Embryonic facial prominence (tissue), 1 donor: ENCODE data around the gene PARD6G.
"Not testable (repeated sequence)": the region's sequence is repeated elsewhere in the genome, so short reads cannot be mapped to it uniquely, and the experiment has no call there.

Source experiments
- DNase-seq: peaks from one replicate; pipeline ENCODE4 v3.0.0-alpha.2; 2016; ENCODE audit errors: extremely low spot score

PARD6G gene

GRCh38 chr18:80241919-80242777 lies 5.2 kb downstream of the PARD6G start:
- DNase-seq: no peak

- DNase-seq: no peak
Measured at GRCh38 chr18:80239830-80240229, 7.5 kb downstream of the PARD6G start.

GRCh38 chr18:80238651-80239260 lies 8.6 kb downstream of the PARD6G start:
- DNase-seq: no peak

- not testable (repeated sequence) for DNase-seq
Measured at GRCh38 chr18:80237519-80237918, 9.8 kb downstream of the PARD6G start.

- no peak for DNase-seq
Measured at GRCh38 chr18:80234398-80234797, 12.9 kb downstream of the PARD6G start.

- no peak for DNase-seq
Measured at GRCh38 chr18:80233899-80234298, 13.4 kb downstream of the PARD6G start.

- no peak for DNase-seq
Measured at GRCh38 chr18:80233201-80233835, 14.0 kb downstream of the PARD6G start.

GRCh38 chr18:80232710-80233109 lies 14.6 kb downstream of the PARD6G start:
- no peak for DNase-seq

GRCh38 chr18:80232030-80232429 lies 15.3 kb downstream of the PARD6G start:
- no peak for DNase-seq

GRCh38 chr18:80231616-80232015 lies 15.7 kb downstream of the PARD6G start:
- no peak for DNase-seq

- DNase-seq: no peak
Measured at GRCh38 chr18:80231151-80231550, 16.2 kb downstream of the PARD6G start.

- no peak for DNase-seq
Measured at GRCh38 chr18:80229766-80230745, 17.3 kb downstream of the PARD6G start.

- DNase-seq: no peak
Measured at GRCh38 chr18:80229363-80229762, 18.0 kb downstream of the PARD6G start.

GRCh38 chr18:80228051-80228848 lies 19.1 kb downstream of the PARD6G start:
- DNase-seq: no peak

- DNase-seq: no peak
Measured at GRCh38 chr18:80227472-80227871, 19.8 kb downstream of the PARD6G start.

GRCh38 chr18:80225685-80226084 lies 21.6 kb downstream of the PARD6G start:
- DNase-seq: no peak

GRCh38 chr18:80223581-80224148 lies 23.6 kb downstream of the PARD6G start:
- DNase-seq: no peak

GRCh38 chr18:80219488-80219887 lies 27.8 kb downstream of the PARD6G start:
- DNase-seq: not testable (repeated sequence)

- DNase-seq: no peak
Measured at GRCh38 chr18:80218341-80219227, 28.7 kb downstream of the PARD6G start.
